CD14-positive monocyte (primary cell): ENCODE results near the gene CDKN2AIP. TPM values are rescaled to one million over a fixed set of nuclear protein-coding genes. Genes with fewer than 3 reads are reported as not detected.
A peak's percentile ranks its signal among the peaks of the same experiment; 100 is the strongest.

Source experiments
- DNase-seq, 3 donors: peaks; one replicate each; pipeline ENCODE4 v3.0.0-alpha.2; 2011 to 2022
- H2AFZ ChIP-seq: 2 replicates; pipeline ENCODE4 v1.6.0; 2012; ENCODE audit warnings: mild to moderate bottlenecking, low read depth, low read length, inconsistent platforms; ENCODE audit not compliant: insufficient read depth, poor library complexity, severe bottlenecking
- H3K27ac ChIP-seq, 2 donors: 1 replicate in 1 of 2; 2 replicates in 1 of 2; pipeline ENCODE4 v1.5.1; 2012 to 2013; ENCODE audit warnings: low read length in 2 of 2, control low read depth in 1 of 2, inconsistent platforms in 1 of 2, low read depth in 1 of 2, mild to moderate bottlenecking in 1 of 2
- H3K27me3 ChIP-seq, 2 donors: one replicate each; pipeline versions ENCODE4 v1.6.0 to v1.6.1; 2011 to 2013; ENCODE audit warnings: low read length in 2 of 2; ENCODE audit not compliant: control insufficient read depth in 2 of 2, insufficient read depth in 2 of 2
- H3K36me3 ChIP-seq, 2 donors: replicated peaks in 1 of 2; 1 replicate in 1 of 2; 2 replicates in 1 of 2; pipeline versions ENCODE4 v1.5.1 to v1.6.1; 2012 to 2013; ENCODE audit warnings: low read length in 2 of 2, control low read depth in 1 of 2, inconsistent platforms in 1 of 2, mild to moderate bottlenecking in 1 of 2; ENCODE audit not compliant: insufficient read depth in 2 of 2, control insufficient read depth in 1 of 2
- H3K4me1 ChIP-seq, 2 donors: 1 replicate in 1 of 2; 2 replicates in 1 of 2; pipeline versions ENCODE4 v1.5.1 to v1.6.1; 2012 to 2013; ENCODE audit warnings: low read length in 2 of 2, control low read depth in 1 of 2, inconsistent platforms in 1 of 2, mild to moderate bottlenecking in 1 of 2, moderate library complexity in 1 of 2; ENCODE audit not compliant: insufficient read depth in 2 of 2, control insufficient read depth in 1 of 2
- H3K4me2 ChIP-seq: replicated peaks from 2 replicates; pipeline ENCODE3; 2012; ENCODE audit warnings: low read length, moderate library complexity, mild to moderate bottlenecking; ENCODE audit not compliant: poor library complexity, severe bottlenecking; ENCODE audit errors: extremely low read depth
- H3K4me3 ChIP-seq, 3 experiments: fragments of 200-600 bp in 1 of 3; sonication (generic) in 1 of 3; replicated peaks in 1 of 3; 1 replicate in 2 of 3; 2 replicates in 1 of 3; pipeline ENCODE4 v1.5.1; 2011 to 2013; ENCODE audit warnings: low read length in 3 of 3, mild to moderate bottlenecking in 3 of 3, control low read depth in 2 of 3, low read depth in 2 of 3, inconsistent platforms in 1 of 3, moderate library complexity in 1 of 3
- H3K79me2 ChIP-seq: 2 replicates; pipeline ENCODE4 v1.6.0; 2012; ENCODE audit warnings: mild to moderate bottlenecking, control low read depth, inconsistent platforms, low read length, moderate library complexity; ENCODE audit not compliant: insufficient read depth
- H3K9ac ChIP-seq: 2 replicates; pipeline ENCODE4 v1.6.0; 2017; ENCODE audit warnings: low read length, mild to moderate bottlenecking; ENCODE audit not compliant: insufficient read depth, poor library complexity, severe bottlenecking
- H3K9me3 ChIP-seq, 2 donors: replicated peaks in 1 of 2; 1 replicate in 1 of 2; 2 replicates in 1 of 2; pipeline versions ENCODE4 v1.5.1 to v1.6.1; 2012 to 2013; ENCODE audit warnings: low read length in 2 of 2, control low read depth in 1 of 2; ENCODE audit not compliant: control insufficient read depth in 1 of 2, insufficient read depth in 1 of 2
- H4K20me1 ChIP-seq: 2 replicates; pipeline ENCODE4 v1.6.0; 2012; ENCODE audit warnings: mild to moderate bottlenecking, low read length, control low read depth, moderate library complexity; ENCODE audit not compliant: insufficient read depth
- H3K27ac Mint-ChIP-seq, 7 donors: one replicate each; pipeline ENCODE4 v1.8.0; 2020; ENCODE audit warnings: mild to moderate bottlenecking in 7 of 7, mixed read lengths in 7 of 7, moderate library complexity in 6 of 7, inconsistent platforms in 2 of 7
- H3K27me3 Mint-ChIP-seq, 3 donors: one replicate each; pipeline ENCODE4 v1.8.0; 2021 to 2022; ENCODE audit warnings: low read depth in 3 of 3, mild to moderate bottlenecking in 3 of 3, mixed read lengths in 3 of 3, moderate library complexity in 3 of 3, inconsistent platforms in 1 of 3
- H3K36me3 Mint-ChIP-seq, 2 donors: one replicate each; pipeline ENCODE4 v1.8.0; 2020; ENCODE audit warnings: mixed read lengths in 2 of 2, inconsistent platforms in 1 of 2, mild to moderate bottlenecking in 1 of 2
- H3K4me1 Mint-ChIP-seq: one replicate; pipeline ENCODE4 v1.8.0; 2020; ENCODE audit warnings: mild to moderate bottlenecking, mixed read lengths
- H3K4me3 Mint-ChIP-seq, 2 donors: one replicate each; pipeline ENCODE4 v1.8.0; 2020; ENCODE audit warnings: mild to moderate bottlenecking in 2 of 2, mixed read lengths in 2 of 2, moderate library complexity in 1 of 2
- H3K9me3 Mint-ChIP-seq, 7 donors: one replicate each; pipeline ENCODE4 v1.8.0; 2020 to 2022; ENCODE audit warnings: mixed read lengths in 7 of 7, mild to moderate bottlenecking in 6 of 7, moderate library complexity in 6 of 7, inconsistent platforms in 2 of 7
- WGBS: methylation state at CpG from one replicate; pipeline ENCODE4 v1.1.5; 2013; ENCODE audit warnings: missing lambda C conversion rate; ENCODE audit not compliant: insufficient coverage; 5-methylcytosine and 5-hydroxymethylcytosine counted together
- intact Hi-C, 2 donors: fragments of 100-400 bp; cut with micrococcal nuclease; formaldehyde crosslinking; loops; one replicate each; pipeline versions ENCODE4 v1.15.0 to v1.15.1; 2023
- polyA plus RNA-seq, 3 donors: library from polyadenylated mRNA; depleted of rRNA in 1 of 3; unstranded in 2 of 3; stranded (reverse) in 1 of 3; fragments of 300-500 nt in 2 of 3; fragments of >200 nt in 1 of 3; fragmentation: Illumina TruSeq in 2 of 3; gene quantifications; 1 replicate in 2 of 3; 2 replicates in 1 of 3; pipeline ENCODE4 v1.2.3, GENCODE V29; 2012 to 2021
- TF ChIP-seq, protein P1 (sequence below): fragments of 200-600 bp; IDR thresholded peaks from one replicate; pipeline ENCODE4 v1.8.0; 2022; ENCODE audit warnings: antibody characterized with exemption, mild to moderate bottlenecking

Gene CDKN2AIP
- polyA plus RNA-seq, 3 donors: 3.1 to 4.4 (median 3.7) TPM

DNA sequence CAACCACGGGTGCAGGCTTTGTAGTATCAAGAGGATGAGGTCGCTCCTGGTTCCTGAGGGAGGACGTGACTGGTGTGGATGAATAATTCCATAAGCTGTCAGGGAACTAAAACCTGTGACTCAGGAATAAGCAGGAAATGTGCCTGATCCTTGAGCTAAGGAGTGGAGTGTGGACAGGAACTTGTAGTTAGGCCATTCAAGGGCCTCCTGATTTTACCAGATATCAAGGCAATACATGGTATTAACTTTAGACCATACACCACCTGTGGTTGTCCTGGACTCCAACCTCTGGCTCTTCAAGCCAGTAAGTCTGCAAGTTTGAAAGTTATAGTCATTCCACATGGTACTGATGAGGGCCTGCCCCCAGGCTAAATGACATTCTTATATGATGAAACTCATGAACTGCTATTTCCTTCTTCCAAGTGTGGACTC is 48.4 kb downstream of the CDKN2AIP start:
- Mint-ChIP-seq H3K36me3 (peaks cover 8 to 11% of the 10 kb centered on the region in 2 donors), H3K4me1 (no peaks in the 10 kb centered on the region), H3K27me3 (no peaks in the 10 kb centered on the region), H3K9me3 (peaks cover 1 to 7% (median 3%) of the 10 kb centered on the region in 7 donors), H3K27ac (peak overlapping the region in 1 of 7 donors; percentile 66), H3K4me3 (no peak overlapping the region)
- Histone ChIP-seq H3K4me1 (no peaks in the 10 kb centered on the region), H3K79me2 (no peaks in the 10 kb centered on the region), H3K9me3 (no peaks in the 10 kb centered on the region), H2AFZ (no peak overlapping the region), H3K27ac (no peak overlapping the region), H3K4me3 (no peak overlapping the region), H3K9ac (no peak overlapping the region), H3K27me3 (no peaks in the 10 kb centered on the region), H3K4me2 (no peak overlapping the region), H4K20me1 (no peaks in the 10 kb centered on the region), H3K36me3 (no peaks in the 10 kb centered on the region)
- no peak for DNase-seq
- intact Hi-C loops: no loop called here
- TF ChIP-seq, protein P1, sequence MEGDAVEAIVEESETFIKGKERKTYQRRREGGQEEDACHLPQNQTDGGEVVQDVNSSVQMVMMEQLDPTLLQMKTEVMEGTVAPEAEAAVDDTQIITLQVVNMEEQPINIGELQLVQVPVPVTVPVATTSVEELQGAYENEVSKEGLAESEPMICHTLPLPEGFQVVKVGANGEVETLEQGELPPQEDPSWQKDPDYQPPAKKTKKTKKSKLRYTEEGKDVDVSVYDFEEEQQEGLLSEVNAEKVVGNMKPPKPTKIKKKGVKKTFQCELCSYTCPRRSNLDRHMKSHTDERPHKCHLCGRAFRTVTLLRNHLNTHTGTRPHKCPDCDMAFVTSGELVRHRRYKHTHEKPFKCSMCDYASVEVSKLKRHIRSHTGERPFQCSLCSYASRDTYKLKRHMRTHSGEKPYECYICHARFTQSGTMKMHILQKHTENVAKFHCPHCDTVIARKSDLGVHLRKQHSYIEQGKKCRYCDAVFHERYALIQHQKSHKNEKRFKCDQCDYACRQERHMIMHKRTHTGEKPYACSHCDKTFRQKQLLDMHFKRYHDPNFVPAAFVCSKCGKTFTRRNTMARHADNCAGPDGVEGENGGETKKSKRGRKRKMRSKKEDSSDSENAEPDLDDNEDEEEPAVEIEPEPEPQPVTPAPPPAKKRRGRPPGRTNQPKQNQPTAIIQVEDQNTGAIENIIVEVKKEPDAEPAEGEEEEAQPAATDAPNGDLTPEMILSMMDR: no peak
- WGBS: 92% methylated on average over 3 of the region's 3 CpGs

DNA sequence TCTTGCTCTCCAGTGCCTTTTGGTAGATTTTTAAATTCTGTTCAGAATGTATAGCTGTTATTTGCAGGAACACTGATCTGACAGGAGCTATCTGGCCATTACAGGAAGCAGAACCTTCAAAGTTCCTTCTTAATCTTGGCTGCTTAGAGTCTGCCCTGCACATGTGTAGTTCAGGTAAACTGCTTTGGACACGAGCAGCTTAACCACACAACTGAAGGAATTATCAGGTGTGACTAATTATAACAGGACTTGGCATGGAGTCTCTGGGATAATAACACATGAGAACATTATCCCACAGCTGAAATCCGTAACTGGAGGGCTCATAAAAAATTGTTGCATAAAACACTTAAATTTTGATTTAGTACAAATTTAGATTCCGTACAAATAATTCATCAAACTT is 48.8 kb downstream of the CDKN2AIP start:
- Histone ChIP-seq H3K79me2 (no peaks in the 10 kb centered on the region), H3K36me3 (no peaks in the 10 kb centered on the region), H3K27ac (no peak overlapping the region), H2AFZ (no peak overlapping the region), H3K4me1 (no peaks in the 10 kb centered on the region), H3K4me2 (no peak overlapping the region), H4K20me1 (no peaks in the 10 kb centered on the region), H3K9ac (no peak overlapping the region), H3K4me3 (no peak overlapping the region), H3K9me3 (no peaks in the 10 kb centered on the region), H3K27me3 (no peaks in the 10 kb centered on the region)
- WGBS: 40% methylated on average over 1 of the region's 3 CpGs
- intact Hi-C loops: no loop called here
- H3K9me3 Mint-ChIP-seq: peaks cover 1 to 7% (median 3%) of the 10 kb centered on the region in 7 donors
- peaks cover 8 to 11% of the 10 kb centered on the region in 2 donors for H3K36me3 Mint-ChIP-seq
- TF ChIP-seq, protein P1: no peak
- no peak overlapping the region for H3K27ac Mint-ChIP-seq
- no peaks in the 10 kb centered on the region for H3K27me3 Mint-ChIP-seq
- no peak overlapping the region for H3K4me3 Mint-ChIP-seq
- DNase-seq: no peak
- no peaks in the 10 kb centered on the region for H3K4me1 Mint-ChIP-seq
